ENCODE results near the gene SCUBE1. TPM values are rescaled to one million over a fixed set of nuclear protein-coding genes. Genes with fewer than 3 reads are reported as not detected.

SCUBE1 gene
- total and polyA plus RNA-seq, 2 experiments from 2014 or later = 0.81 to 3.2 TPM

DNA sequence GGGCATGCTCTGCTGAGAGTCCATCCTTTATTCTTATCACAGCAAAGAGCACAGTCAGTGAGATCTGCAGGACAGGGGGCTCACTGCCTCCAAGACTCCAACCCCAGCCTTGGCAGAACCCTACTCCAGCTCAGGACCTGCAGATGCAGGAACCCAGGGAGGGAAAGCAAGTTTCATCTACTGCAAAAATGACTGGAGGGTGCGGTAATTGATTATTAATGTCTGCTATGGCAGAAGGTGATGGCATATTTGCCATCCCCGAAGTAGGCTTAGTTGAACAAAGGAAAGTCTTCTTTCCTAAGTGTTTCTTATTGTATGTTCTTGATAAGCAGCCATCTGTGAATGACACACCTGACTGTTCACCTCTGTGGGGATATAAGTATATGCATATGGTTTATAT lies 9.2 kb downstream of the SCUBE1 start:
- H2AFZ ChIP-seq = no peak overlapping the region
- H3K4me3 Mint-ChIP-seq = no peak overlapping the region
- H3K4me3 ChIP-seq = no peak overlapping the region
- no peak for ATAC-seq
- H3K27ac ChIP-seq (ENCODE audit: low read depth) = no peak overlapping the region
- H4K20me1 ChIP-seq (replicated peaks; ENCODE audit: insufficient read depth) = no peaks in the 10 kb centered on the region
- no peak overlapping the region for H3K27ac Mint-ChIP-seq
- H3K27me3 ChIP-seq (ENCODE audit: insufficient read depth) = no peaks in the 10 kb centered on the region
- H3K36me3 Mint-ChIP-seq (ENCODE audit: low read depth) = no peaks in the 10 kb centered on the region
- H3K9me2 ChIP-seq (ENCODE audit: insufficient read depth) = no peaks in the 10 kb centered on the region
- H3K4me1 Mint-ChIP-seq = peaks cover 7% of the 10 kb centered on the region; the same call in 2 of the 3 replicates
- H3F3A ChIP-seq (replicated peaks; ENCODE audit: low read depth) = no peaks in the 10 kb centered on the region
- H3K4me2 ChIP-seq = no peak overlapping the region
- H3K9me3 Mint-ChIP-seq = no peaks in the 10 kb centered on the region
- peaks cover 7% of the 10 kb centered on the region for H3K27me3 Mint-ChIP-seq (ENCODE audit: insufficient read depth, low read depth, poor library complexity)
- H3K36me3 ChIP-seq (ENCODE audit: insufficient read depth) = no peaks in the 10 kb centered on the region
- DNase-seq (ENCODE audit: low spot score) = no peak
- H3K79me2 ChIP-seq (replicated peaks; ENCODE audit: insufficient read depth) = no peaks in the 10 kb centered on the region
- no peak for TF ChIP-seq STAT1 (IDR thresholded peaks at IDR 0.05; ENCODE audit: unreplicated experiment)
- no peak for TF ChIP-seq JUNB (IDR thresholded peaks at IDR 0.05; ENCODE audit: unreplicated experiment)
- TF ChIP-seq, protein P1, sequence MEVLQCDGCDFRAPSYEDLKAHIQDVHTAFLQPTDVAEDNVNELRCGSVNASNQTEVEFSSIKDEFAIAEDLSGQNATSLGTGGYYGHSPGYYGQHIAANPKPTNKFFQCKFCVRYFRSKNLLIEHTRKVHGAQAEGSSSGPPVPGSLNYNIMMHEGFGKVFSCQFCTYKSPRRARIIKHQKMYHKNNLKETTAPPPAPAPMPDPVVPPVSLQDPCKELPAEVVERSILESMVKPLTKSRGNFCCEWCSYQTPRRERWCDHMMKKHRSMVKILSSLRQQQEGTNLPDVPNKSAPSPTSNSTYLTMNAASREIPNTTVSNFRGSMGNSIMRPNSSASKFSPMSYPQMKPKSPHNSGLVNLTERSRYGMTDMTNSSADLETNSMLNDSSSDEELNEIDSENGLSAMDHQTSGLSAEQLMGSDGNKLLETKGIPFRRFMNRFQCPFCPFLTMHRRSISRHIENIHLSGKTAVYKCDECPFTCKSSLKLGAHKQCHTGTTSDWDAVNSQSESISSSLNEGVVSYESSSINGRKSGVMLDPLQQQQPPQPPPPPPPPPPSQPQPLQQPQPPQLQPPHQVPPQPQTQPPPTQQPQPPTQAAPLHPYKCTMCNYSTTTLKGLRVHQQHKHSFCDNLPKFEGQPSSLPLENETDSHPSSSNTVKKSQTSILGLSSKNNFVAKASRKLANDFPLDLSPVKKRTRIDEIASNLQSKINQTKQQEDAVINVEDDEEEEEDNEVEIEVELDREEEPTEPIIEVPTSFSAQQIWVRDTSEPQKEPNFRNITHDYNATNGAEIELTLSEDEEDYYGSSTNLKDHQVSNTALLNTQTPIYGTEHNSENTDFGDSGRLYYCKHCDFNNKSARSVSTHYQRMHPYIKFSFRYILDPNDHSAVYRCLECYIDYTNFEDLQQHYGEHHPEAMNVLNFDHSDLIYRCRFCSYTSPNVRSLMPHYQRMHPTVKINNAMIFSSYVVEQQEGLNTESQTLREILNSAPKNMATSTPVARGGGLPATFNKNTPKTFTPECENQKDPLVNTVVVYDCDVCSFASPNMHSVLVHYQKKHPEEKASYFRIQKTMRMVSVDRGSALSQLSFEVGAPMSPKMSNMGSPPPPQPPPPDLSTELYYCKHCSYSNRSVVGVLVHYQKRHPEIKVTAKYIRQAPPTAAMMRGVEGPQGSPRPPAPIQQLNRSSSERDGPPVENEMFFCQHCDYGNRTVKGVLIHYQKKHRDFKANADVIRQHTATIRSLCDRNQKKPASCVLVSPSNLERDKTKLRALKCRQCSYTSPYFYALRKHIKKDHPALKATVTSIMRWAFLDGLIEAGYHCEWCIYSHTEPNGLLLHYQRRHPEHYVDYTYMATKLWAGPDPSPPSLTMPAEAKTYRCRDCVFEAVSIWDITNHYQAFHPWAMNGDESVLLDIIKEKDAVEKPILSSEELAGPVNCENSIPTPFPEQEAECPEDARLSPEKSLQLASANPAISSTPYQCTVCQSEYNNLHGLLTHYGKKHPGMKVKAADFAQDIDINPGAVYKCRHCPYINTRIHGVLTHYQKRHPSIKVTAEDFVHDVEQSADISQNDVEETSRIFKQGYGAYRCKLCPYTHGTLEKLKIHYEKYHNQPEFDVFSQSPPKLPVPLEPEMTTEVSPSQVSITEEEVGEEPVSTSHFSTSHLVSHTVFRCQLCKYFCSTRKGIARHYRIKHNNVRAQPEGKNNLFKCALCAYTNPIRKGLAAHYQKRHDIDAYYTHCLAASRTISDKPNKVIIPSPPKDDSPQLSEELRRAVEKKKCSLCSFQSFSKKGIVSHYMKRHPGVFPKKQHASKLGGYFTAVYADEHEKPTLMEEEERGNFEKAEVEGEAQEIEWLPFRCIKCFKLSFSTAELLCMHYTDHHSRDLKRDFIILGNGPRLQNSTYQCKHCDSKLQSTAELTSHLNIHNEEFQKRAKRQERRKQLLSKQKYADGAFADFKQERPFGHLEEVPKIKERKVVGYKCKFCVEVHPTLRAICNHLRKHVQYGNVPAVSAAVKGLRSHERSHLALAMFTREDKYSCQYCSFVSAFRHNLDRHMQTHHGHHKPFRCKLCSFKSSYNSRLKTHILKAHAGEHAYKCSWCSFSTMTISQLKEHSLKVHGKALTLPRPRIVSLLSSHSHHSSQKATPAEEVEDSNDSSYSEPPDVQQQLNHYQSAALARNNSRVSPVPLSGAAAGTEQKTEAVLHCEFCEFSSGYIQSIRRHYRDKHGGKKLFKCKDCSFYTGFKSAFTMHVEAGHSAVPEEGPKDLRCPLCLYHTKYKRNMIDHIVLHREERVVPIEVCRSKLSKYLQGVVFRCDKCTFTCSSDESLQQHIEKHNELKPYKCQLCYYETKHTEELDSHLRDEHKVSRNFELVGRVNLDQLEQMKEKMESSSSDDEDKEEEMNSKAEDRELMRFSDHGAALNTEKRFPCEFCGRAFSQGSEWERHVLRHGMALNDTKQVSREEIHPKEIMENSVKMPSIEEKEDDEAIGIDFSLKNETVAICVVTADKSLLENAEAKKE (CRISPR knock-in tag; IDR thresholded peaks at IDR 0.05) = no peak
- no peak for TF ChIP-seq EZH2phosphoT487 (IDR thresholded peaks at IDR 0.05; ENCODE audit: unreplicated experiment)
- TF ChIP-seq, protein P2, sequence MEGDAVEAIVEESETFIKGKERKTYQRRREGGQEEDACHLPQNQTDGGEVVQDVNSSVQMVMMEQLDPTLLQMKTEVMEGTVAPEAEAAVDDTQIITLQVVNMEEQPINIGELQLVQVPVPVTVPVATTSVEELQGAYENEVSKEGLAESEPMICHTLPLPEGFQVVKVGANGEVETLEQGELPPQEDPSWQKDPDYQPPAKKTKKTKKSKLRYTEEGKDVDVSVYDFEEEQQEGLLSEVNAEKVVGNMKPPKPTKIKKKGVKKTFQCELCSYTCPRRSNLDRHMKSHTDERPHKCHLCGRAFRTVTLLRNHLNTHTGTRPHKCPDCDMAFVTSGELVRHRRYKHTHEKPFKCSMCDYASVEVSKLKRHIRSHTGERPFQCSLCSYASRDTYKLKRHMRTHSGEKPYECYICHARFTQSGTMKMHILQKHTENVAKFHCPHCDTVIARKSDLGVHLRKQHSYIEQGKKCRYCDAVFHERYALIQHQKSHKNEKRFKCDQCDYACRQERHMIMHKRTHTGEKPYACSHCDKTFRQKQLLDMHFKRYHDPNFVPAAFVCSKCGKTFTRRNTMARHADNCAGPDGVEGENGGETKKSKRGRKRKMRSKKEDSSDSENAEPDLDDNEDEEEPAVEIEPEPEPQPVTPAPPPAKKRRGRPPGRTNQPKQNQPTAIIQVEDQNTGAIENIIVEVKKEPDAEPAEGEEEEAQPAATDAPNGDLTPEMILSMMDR (conservative IDR thresholded peaks at IDR 0.05; ENCODE audit: low read depth in 2 of 2) = no peak
- no peak for TF ChIP-seq EZH2 (IDR thresholded peaks at IDR 0.05; ENCODE audit: low read depth, unreplicated experiment)
- no peak for TF ChIP-seq ZNF114 (CRISPR knock-in tag; IDR thresholded peaks at IDR 0.05)
- TF ChIP-seq ETS1 (IDR thresholded peaks at IDR 0.05) = no peak
- no peaks in the 10 kb centered on the region for H3K4me1 ChIP-seq (ENCODE audit: insufficient read depth)
